ENCODE results near the gene LTF. TPM values are rescaled to one million over a fixed set of nuclear protein-coding genes. Genes with fewer than 3 reads are reported as not detected.
A peak's percentile ranks its signal among the peaks of the same experiment; 100 is the strongest.

LTF gene
- total RNA-seq, 1 donor from 2014 or later, result 14.3 TPM

DNA sequence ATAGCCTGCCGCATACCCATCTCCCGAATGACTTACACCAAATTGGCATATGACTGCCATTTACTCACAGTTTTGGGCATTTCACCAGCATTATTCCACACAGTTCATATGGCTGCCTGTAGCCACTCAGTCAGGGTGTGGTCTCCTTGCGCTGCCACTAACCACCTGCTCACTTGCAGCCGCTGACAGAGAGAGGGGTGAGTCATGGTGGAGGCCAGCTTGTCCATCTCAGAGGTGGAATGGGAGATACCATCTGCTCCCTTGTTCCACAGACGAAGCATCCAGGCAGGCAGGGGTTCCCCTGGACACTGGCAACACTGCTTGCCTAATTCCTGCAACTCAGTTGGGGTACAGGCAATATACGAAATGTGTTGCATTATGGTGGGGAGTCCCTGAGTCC is 42.1 kb downstream of the LTF start:
- Histone ChIP-seq H3K36me3 (no peaks in the 10 kb centered on the region), H3K4me1 (peaks cover 8% of the 10 kb centered on the region), H3K4me3 (no peak overlapping the region), H3K9me3 (no peaks in the 10 kb centered on the region), H3K27me3 (no peaks in the 10 kb centered on the region), H3K27ac (no peak overlapping the region)
- intact Hi-C loops (cut with DNase I), result no loop called here
- DNase-seq (no peak), ATAC-seq (peak; percentile 38)
- no peak for TF ChIP-seq CTCF (IDR thresholded peaks at IDR 0.05)

- H3K27me3 ChIP-seq, result no peaks in the 10 kb centered on the region
- H3K4me3 ChIP-seq, result no peak overlapping the region
- intact Hi-C loops (cut with DNase I), result no loop called here
- TF ChIP-seq CTCF (IDR thresholded peaks at IDR 0.05), result no peak
- no peak for ATAC-seq
- no peaks in the 10 kb centered on the region for H3K9me3 ChIP-seq
- peaks cover 9% of the 10 kb centered on the region for H3K4me1 ChIP-seq
- DNase-seq, result no peak
- no peaks in the 10 kb centered on the region for H3K36me3 ChIP-seq
- H3K27ac ChIP-seq, result no peak overlapping the region
Observed at GRCh38 chr3:46420931-46421330, 43.8 kb downstream of the LTF start.

DNA sequence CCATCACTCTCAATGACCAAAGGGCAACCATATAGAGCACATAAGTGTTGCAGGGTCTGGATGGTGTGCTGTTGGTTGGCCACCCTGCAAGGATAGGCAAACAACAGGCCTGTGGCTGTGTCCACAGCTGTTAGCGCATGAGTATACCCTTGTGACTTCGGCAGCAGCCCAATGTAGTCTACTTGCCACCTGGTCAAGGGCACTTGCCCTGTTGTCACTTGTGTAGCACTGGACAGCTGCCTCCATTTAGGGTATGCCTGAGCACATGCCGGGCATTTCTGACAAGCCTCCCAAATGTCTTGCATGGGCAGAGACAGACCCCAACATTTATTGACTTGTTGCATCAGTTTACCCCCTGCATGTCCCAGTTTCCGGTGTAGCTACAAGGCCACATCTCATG is 44.9 kb downstream of the LTF start:
- H3K4me1 ChIP-seq, result peaks cover 9% of the 10 kb centered on the region
- no peaks in the 10 kb centered on the region for H3K9me3 ChIP-seq
- TF ChIP-seq CTCF (IDR thresholded peaks at IDR 0.05), result no peak
- intact Hi-C loops (cut with DNase I), result no loop called here
- DNase-seq, result no peak
- no peaks in the 10 kb centered on the region for H3K27me3 ChIP-seq
- no peak for ATAC-seq
- H3K4me3 ChIP-seq, result no peak overlapping the region
- no peaks in the 10 kb centered on the region for H3K36me3 ChIP-seq
- H3K27ac ChIP-seq, result no peak overlapping the region

- Histone ChIP-seq H3K4me1 (peaks cover 13% of the 10 kb centered on the region), H3K27ac (no peak overlapping the region), H3K36me3 (no peaks in the 10 kb centered on the region), H3K4me3 (no peak overlapping the region), H3K27me3 (no peaks in the 10 kb centered on the region), H3K9me3 (no peaks in the 10 kb centered on the region)
- intact Hi-C loops (cut with DNase I), result no loop called here
- ATAC-seq (peak; percentile 45), DNase-seq (no peak)
- no peak for TF ChIP-seq CTCF (IDR thresholded peaks at IDR 0.05)
Observed at GRCh38 chr3:46417841-46418611, 46.7 kb downstream of the LTF start.

GRCh38 chr3:46416811-46417510 is 47.7 kb downstream of the LTF start:
- DNase-seq (no peak), ATAC-seq (no peak)
- H3K4me3 ChIP-seq, result no peak overlapping the region
- no peaks in the 10 kb centered on the region for H3K9me3 ChIP-seq
- intact Hi-C loops (cut with DNase I), result no loop called here
- no peaks in the 10 kb centered on the region for H3K36me3 ChIP-seq
- H3K27ac ChIP-seq, result no peak overlapping the region
- TF ChIP-seq CTCF (IDR thresholded peaks at IDR 0.05), result no peak
- H3K4me1 ChIP-seq, result peaks cover 16% of the 10 kb centered on the region
- no peaks in the 10 kb centered on the region for H3K27me3 ChIP-seq
